K562 (cell line): ENCODE data around the gene LILRA6. TPM values are rescaled to one million over a fixed set of nuclear protein-coding genes. Genes with fewer than 3 reads are reported as not detected.
"Not testable (repeated sequence)": the region's sequence is repeated elsewhere in the genome, so short reads cannot be mapped to it uniquely, and the experiment has no call there.

Experiments used
- ATAC-seq: fragments of 200-7000 bp; cut with Tn5 transposase; 3 replicates; pipeline ENCODE4 v1.9.1; 2020; ENCODE audit warnings: moderate library complexity
- Bru-seq: library from RNA; stranded (reverse); fragments of 400-500 nt; gene quantifications from one replicate; lab custom pipeline; 2021; lab: Mats Ljungman, UMichigan
- BruChase-seq, 2 experiments: library from RNA; stranded (reverse); fragments of 400-500 nt; gene quantifications; one replicate each; lab custom pipeline; 2021; lab: Mats Ljungman, UMichigan
- BruUV-seq: library from RNA; stranded (reverse); fragments of 400-500 nt; replicated peaks from 2 replicates; lab custom pipeline; 2021; lab: Mats Ljungman, UMichigan
- CTCF ChIA-PET: fragments of 300-600 bp; formaldehyde crosslinking; extraction: SDS; loops from one replicate; lab custom pipeline; 2021; ENCODE audit warnings: low intra/inter-chr PET ratio; lab: Yijun Ruan, JAX
- POLR2A ChIA-PET: fragments of 300-600, 350-650 bp; sonication (Branson Sonifier 250); formaldehyde crosslinking; extraction: SDS; loops from one replicate; lab custom pipeline; 2021; ENCODE audit warnings: antibody characterized with exemption, inconsistent platforms; lab: Yijun Ruan, JAX
- DNase-seq, 4 experiments: peaks; one replicate each; pipeline versions ENCODE4 v3.0.0 to v3.0.0-alpha.2; 2011 to 2018; ENCODE audit warnings: low spot score in 3 of 4, mixed read lengths in 3 of 4; ENCODE audit errors: extremely low read depth in 1 of 4
- FAIRE-seq: peaks from 2 replicates; lab custom pipeline; 2011; peaks lifted over from hg19 to GRCh38; lab: Jason Lieb, UNC
- H2AFZ ChIP-seq: 2 replicates; pipeline ENCODE4 v1.6.0; 2011; ENCODE audit warnings: low read depth, low read length, control low read depth, inconsistent platforms
- H3K27ac ChIP-seq: fragments of 200-600 bp; 3 replicates; pipeline ENCODE4 v1.8.0; 2011; ENCODE audit warnings: low read depth, mild to moderate bottlenecking, control low read depth, inconsistent platforms, low read length, moderate library complexity, mixed read lengths; ENCODE audit errors: extremely low read depth
- H3K27me3 ChIP-seq, 2 experiments: fragments of 300-600 bp in 1 of 2; 2 replicates in 1 of 2; 3 replicates in 1 of 2; pipeline versions ENCODE4 v1.6.0 to v1.8.0; 2011; ENCODE audit warnings: inconsistent platforms in 2 of 2, low read length in 2 of 2, mild to moderate bottlenecking in 1 of 2, mixed read lengths in 1 of 2, moderate library complexity in 1 of 2; ENCODE audit not compliant: control insufficient read depth in 2 of 2, insufficient read depth in 2 of 2
- H3K36me3 ChIP-seq: fragments of 300-600 bp; 3 replicates; pipeline ENCODE4 v1.8.0; 2011; ENCODE audit warnings: mild to moderate bottlenecking, low read length, inconsistent platforms; ENCODE audit not compliant: control insufficient read depth, insufficient read depth
- H3K4me1 ChIP-seq, 2 experiments: fragments of 200-600 bp in 1 of 2; replicated peaks in 1 of 2; 2 replicates in 1 of 2; 3 replicates in 1 of 2; pipeline versions ENCODE4 v1.5.1 to v1.8.0; 2011; ENCODE audit warnings: inconsistent platforms in 2 of 2, low read length in 2 of 2, mild to moderate bottlenecking in 1 of 2, mixed read lengths in 1 of 2, moderate library complexity in 1 of 2; ENCODE audit not compliant: control insufficient read depth in 2 of 2, insufficient read depth in 2 of 2
- H3K4me2 ChIP-seq: 2 replicates; pipeline ENCODE4 v1.6.1; 2011; ENCODE audit warnings: low read length, control low read depth, inconsistent platforms, mixed read lengths; ENCODE audit not compliant: insufficient read depth
- H3K4me3 ChIP-seq: fragments of 200-600 bp; sonication (generic), shearing (Covaris generic); 2 replicates; pipeline ENCODE4 v1.5.1; 2016; ENCODE audit warnings: control low read depth, inconsistent platforms
- H3K79me2 ChIP-seq: fragments of 200-600 bp; 3 replicates; pipeline ENCODE4 v1.8.0; 2011; ENCODE audit warnings: low read length, inconsistent platforms; ENCODE audit not compliant: control insufficient read depth, insufficient read depth
- H3K9ac ChIP-seq, 2 experiments: 2 replicates each; pipeline versions ENCODE4 v1.6.0 to v1.6.1; 2011; ENCODE audit warnings: low read depth in 2 of 2, low read length in 2 of 2, control low read depth in 1 of 2, inconsistent platforms in 1 of 2, mild to moderate bottlenecking in 1 of 2, mixed read lengths in 1 of 2; ENCODE audit not compliant: insufficient read depth in 1 of 2
- H3K9me1 ChIP-seq: one replicate; pipeline ENCODE4 v1.6.0; 2011; ENCODE audit warnings: inconsistent platforms, mild to moderate bottlenecking, low read length, moderate library complexity; ENCODE audit not compliant: control insufficient read depth, insufficient read depth
- H3K9me3 ChIP-seq: replicated peaks from 2 replicates; pipeline ENCODE4 v1.5.1; 2011; ENCODE audit warnings: low read depth, low read length, inconsistent platforms; ENCODE audit not compliant: control insufficient read depth, insufficient read depth
- H4K20me1 ChIP-seq: replicated peaks from 2 replicates; pipeline ENCODE4 v1.6.1; 2011; ENCODE audit warnings: low read length, inconsistent platforms, mixed read lengths; ENCODE audit not compliant: control insufficient read depth, insufficient read depth
- WGBS: fragments of 100-300 bp; shearing (Covaris generic); methylation state at CpG from one replicate; pipeline ENCODE4 v1.1.6; 2016; ENCODE audit warnings: low coverage, mixed read lengths; ENCODE audit not compliant: insufficient coverage; ENCODE audit errors: missing lambda C conversion rate; 5-methylcytosine and 5-hydroxymethylcytosine counted together
- in situ Hi-C: fragments of 300-500 bp; cut with MboI; formaldehyde crosslinking; loops from 4 replicates; pipeline ENCODE4 v1.15.0; 2018; ENCODE audit warnings: inconsistent platforms, mixed read lengths
- intact Hi-C: fragments of 100-400 bp; cut with micrococcal nuclease; formaldehyde crosslinking; loops from 2 replicates; pipeline ENCODE4 v1.14.2; 2022
- long read RNA-seq, 3 experiments: library from polyadenylated mRNA in 2 of 3; library from RNA in 1 of 3; unstranded in 2 of 3; stranded (forward) in 1 of 3; transcript quantifications; one replicate each; pipeline ENCODE4 v2.0.0, GENCODE V29; 2019 to 2022
- polyA minus RNA-seq, 3 experiments: library from RNA; depleted of rRNA, polyadenylated mRNA; stranded (reverse); fragments of >200 nt; gene quantifications; 2 replicates each; pipeline ENCODE4 v1.2.3, GENCODE V29; 2011
- polyA plus RNA-seq, 8 experiments: library from polyadenylated mRNA; depleted of rRNA in 4 of 8; stranded (reverse) in 5 of 8; unstranded in 3 of 8; fragments of >200 nt; fragmentation: Nextera tagmentation in 2 of 8; fragmentation: Illumina TruSeq in 1 of 8; extraction: Ambion mirVana in 2 of 8; extraction: Trizol in 1 of 8; gene quantifications; 2 replicates each; pipeline versions ENCODE4 v1.2.1 to v1.2.3, GENCODE V29; 2011 to 2014; ENCODE audit warnings: inconsistent platforms in 1 of 8, missing spikeins in 1 of 8
- total RNA-seq, 7 experiments: library from RNA; depleted of rRNA in 6 of 7; stranded (reverse); fragments of >200 nt in 6 of 7; fragmentation: Illumina TruSeq in 2 of 7; extraction: Trizol in 2 of 7; gene quantifications; 2 replicates each; pipeline versions ENCODE4 v1.2.1 to v1.2.3, GENCODE V29; 2011 to 2021; ENCODE audit warnings: low replicate concordance in 1 of 7

LILRA6 gene
- not detected in 2 replicates for total RNA-seq (2011; cell fraction: chromatin; rRNA removed; ENCODE audit: low replicate concordance)
- not detected in 2 replicates for total RNA-seq (2011; cell fraction: nucleolus; rRNA removed)
- total RNA-seq (2011; cell fraction: nucleoplasm; rRNA removed), result not detected in 2 replicates
- total RNA-seq (2014; rRNA removed) (not detected in 2 replicates), total RNA-seq (2014; rRNA removed; fragmentation: Illumina TruSeq; extraction: Trizol) (not detected in 2 replicates), total RNA-seq (2015; rRNA removed; fragmentation: Illumina TruSeq; extraction: Trizol) (not detected in 2 replicates), total RNA-seq (2021) (not detected in 2 replicates), polyA plus RNA-seq (2011; rRNA removed) (not detected in 2 replicates), polyA plus RNA-seq (2014; fragmentation: Illumina TruSeq; extraction: Trizol) (not detected in 2 replicates), polyA plus RNA-seq (2014; fragmentation: Nextera tagmentation; extraction: Ambion mirVana) (under 1 TPM in 1 of 2 experiments, not detected in 1; 0.03 TPM), polyA plus RNA-seq (2014; rRNA removed) (not detected in 2 replicates), polyA minus RNA-seq (2011; rRNA and poly(A)+ RNA removed) (not detected in 2 replicates), Bru-seq, nascent RNA (not detected), BruChase-seq, experiment 1, labeled RNA remaining after a 2-hour chase (not detected), BruChase-seq, experiment 2, labeled RNA remaining after a 6-hour chase (not detected)
- polyA plus RNA-seq (2011; cell fraction: cytosol; rRNA removed), result not detected in 2 replicates
- 0.07 and 0.11 TPM in 2 replicates for polyA plus RNA-seq (2011; cell fraction: nucleus; rRNA removed)
- polyA plus RNA-seq (2012), result 0.12 and 0.21 TPM in 2 replicates
- not detected in 2 replicates for polyA minus RNA-seq (2011; cell fraction: cytosol; rRNA and poly(A)+ RNA removed)
- not detected in 2 replicates for polyA minus RNA-seq (2011; cell fraction: nucleus; rRNA and poly(A)+ RNA removed)
- long read RNA-seq, experiment 1, result 0 reads
- long read RNA-seq, experiment 2, result 0 reads
- long read RNA-seq, experiment 3, result 0 reads

GRCh38 chr19:54242646-54243045 lies at the start of gene LILRA6:
TSS of gene LILRA6 (minus strand) at chr19:54242790.
- H4K20me1 ChIP-seq, CTCF ChIA-PET: not testable (repeated sequence)
- peak; percentile 45; the same call in 2 of the 3 replicates for ATAC-seq

DNA sequence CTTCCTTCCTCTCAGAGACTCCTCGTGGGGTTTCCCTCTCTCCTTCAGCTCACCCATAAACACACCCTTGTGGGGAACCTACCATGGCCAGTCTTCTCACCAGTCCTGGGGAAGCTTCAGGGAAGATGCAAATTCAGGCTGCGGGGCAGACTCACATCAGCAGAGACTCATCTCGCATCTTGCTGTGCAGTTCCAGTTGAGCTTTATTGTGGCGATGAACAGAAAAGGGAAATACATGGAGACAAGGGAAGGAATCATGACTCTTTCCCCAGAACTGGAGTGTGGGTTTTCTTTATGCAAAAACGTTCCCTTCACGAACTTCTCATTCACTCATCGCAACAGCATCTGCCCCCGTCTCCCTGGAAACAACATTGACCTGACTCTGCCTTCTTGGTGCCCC lies 46.6 kb upstream of the LILRA6 start:
- peaks cover 11 to 32% of the 10 kb centered on the region in 2 experiments; a peak in 4 of 5 replicates for H3K27me3 ChIP-seq
- DNase-seq, H3K36me3 ChIP-seq, FAIRE-seq, H3K4me1 ChIP-seq, H3K4me2 ChIP-seq, intact Hi-C loops, H3K79me2 ChIP-seq, H3K9me1 ChIP-seq, POLR2A ChIA-PET, H2AFZ ChIP-seq, H3K27ac ChIP-seq, ATAC-seq, H3K9me3 ChIP-seq, CTCF ChIA-PET, H4K20me1 ChIP-seq, BruUV-seq, in situ Hi-C loops, H3K4me3 ChIP-seq, H3K9ac ChIP-seq: not testable (repeated sequence)
- WGBS, result 0% methylated on average over 1 of the region's 8 CpGs

More at GRCh38 chr19:54242646-54243045, at the start of gene LILRA6:
- Histone ChIP-seq H3K4me1 (peaks cover 0 to 14% of the 10 kb centered on the region in 2 experiments; a peak in 2 of 5 replicates), H3K27me3 (peaks cover 29 to 44% of the 10 kb centered on the region in 2 experiments)
- H3K9me3 ChIP-seq, H3K4me2 ChIP-seq, H3K27ac ChIP-seq, H3K36me3 ChIP-seq, DNase-seq, in situ Hi-C loops, POLR2A ChIA-PET, BruUV-seq, H3K9me1 ChIP-seq, H2AFZ ChIP-seq, intact Hi-C loops, H3K79me2 ChIP-seq, H3K4me3 ChIP-seq, H3K9ac ChIP-seq: not testable (repeated sequence)
- peak; percentile 23 for FAIRE-seq
- 0% methylated on average over 3 of the region's 6 CpGs for whole genome bisulfite sequencing
